Measurements from ENCODE around the gene TTC7B. TPM values are rescaled to one million over a fixed set of nuclear protein-coding genes. Genes with fewer than 3 reads are reported as not detected.

TTC7B gene
- total RNA-seq, 1 donor from 2014 or later, result 32.4 TPM

GRCh38 chr14:90656973-90657372, 159.3 kb downstream of the TTC7B start:
- ATAC-seq, result no peak
- no peak for DNase-seq (ENCODE audit: low spot score)

GRCh38 chr14:90655829-90656228, 160.4 kb downstream of the TTC7B start:
- DNase-seq (ENCODE audit: low spot score), result no peak
- ATAC-seq, result no peak

- DNase-seq (ENCODE audit: low spot score), result no peak
- ATAC-seq, result no peak
These were observed 161.4 kb downstream of the TTC7B start for GRCh38 chr14:90654831-90655276.

- DNase-seq (ENCODE audit: low spot score) (no peak), ATAC-seq (no peak)
These were observed 163.6 kb downstream of the TTC7B start for GRCh38 chr14:90652626-90653025.

GRCh38 chr14:90651976-90652560, 164.2 kb downstream of the TTC7B start:
- no peak for ATAC-seq
- no peak for DNase-seq (ENCODE audit: low spot score)

- ATAC-seq (no peak), DNase-seq (ENCODE audit: low spot score) (no peak)
These were observed 164.9 kb downstream of the TTC7B start for GRCh38 chr14:90651271-90651804.

GRCh38 chr14:90649557-90650135, 166.6 kb downstream of the TTC7B start:
- DNase-seq (ENCODE audit: low spot score) (no peak), ATAC-seq (no peak)

- DNase-seq (ENCODE audit: low spot score) (no peak), ATAC-seq (no peak)
These were observed 167.1 kb downstream of the TTC7B start for GRCh38 chr14:90649083-90649482.

- DNase-seq (ENCODE audit: low spot score) (no peak), ATAC-seq (no peak)
These were observed 167.8 kb downstream of the TTC7B start for GRCh38 chr14:90648421-90648820.

- DNase-seq (ENCODE audit: low spot score) (no peak), ATAC-seq (no peak)
These were observed 168.7 kb downstream of the TTC7B start for GRCh38 chr14:90647473-90648005.

GRCh38 chr14:90645842-90646443, 170.3 kb downstream of the TTC7B start:
- DNase-seq (ENCODE audit: low spot score) (no peak), ATAC-seq (no peak)

GRCh38 chr14:90644882-90645281, 171.3 kb downstream of the TTC7B start:
- ATAC-seq, result peak; percentile 81

GRCh38 chr14:90643982-90644670, 172.1 kb downstream of the TTC7B start:
- ATAC-seq (no peak), DNase-seq (ENCODE audit: low spot score) (no peak)

More at GRCh38 chr14:90644882-90645281, 171.3 kb downstream of the TTC7B start:
- no peak for DNase-seq (ENCODE audit: low spot score)

GRCh38 chr14:90642244-90642717, 173.9 kb downstream of the TTC7B start:
- no peak for DNase-seq (ENCODE audit: low spot score)
- ATAC-seq, result no peak

GRCh38 chr14:90641615-90642243, 174.5 kb downstream of the TTC7B start:
- ATAC-seq, result no peak

GRCh38 chr14:90641168-90641567, 175.1 kb downstream of the TTC7B start:
- DNase-seq (ENCODE audit: low spot score) (no peak), ATAC-seq (no peak)

More at GRCh38 chr14:90641615-90642243, 174.5 kb downstream of the TTC7B start:
- DNase-seq (ENCODE audit: low spot score), result no peak

GRCh38 chr14:90639641-90640040, 176.6 kb downstream of the TTC7B start:
- DNase-seq (ENCODE audit: low spot score), result no peak

GRCh38 chr14:90632871-90633270, 183.4 kb downstream of the TTC7B start:
- DNase-seq (ENCODE audit: low spot score) (no peak), ATAC-seq (no peak)

More at GRCh38 chr14:90639641-90640040, 176.6 kb downstream of the TTC7B start:
- no peak for ATAC-seq

- ATAC-seq (no peak), DNase-seq (ENCODE audit: low spot score) (no peak)
These were observed 183.8 kb downstream of the TTC7B start for GRCh38 chr14:90632451-90632850.

- peak; percentile 19 for ATAC-seq
- DNase-seq (ENCODE audit: low spot score), result no peak
These were observed 185.9 kb downstream of the TTC7B start for GRCh38 chr14:90630171-90630806.

Data from left lobe of liver (tissue), 2 donors.